Stimulated activated CD4-positive, alpha-beta T cell treated with anti-CD3 and anti-CD28 coated beads, Interleukin-2, amount 100 ng/mL, for 24 hours (primary cell): ENCODE results near the gene VSIG2.

ENCODE experiments used
- DNase-seq, 2 donors: peaks; one replicate each; pipeline ENCODE4 v3.0.0-alpha.2; 2020

The VSIG2 gene

GRCh38 chr11:124748100-124748418 is 4.0 kb downstream of the VSIG2 start:
- DNase-seq, result no peak

GRCh38 chr11:124747406-124748099 is 4.5 kb downstream of the VSIG2 start:
- no peak for DNase-seq

- DNase-seq, result peak; percentile 79 to 81
Measured at GRCh38 chr11:124746621-124747243, 5.3 kb downstream of the VSIG2 start.

DNA sequence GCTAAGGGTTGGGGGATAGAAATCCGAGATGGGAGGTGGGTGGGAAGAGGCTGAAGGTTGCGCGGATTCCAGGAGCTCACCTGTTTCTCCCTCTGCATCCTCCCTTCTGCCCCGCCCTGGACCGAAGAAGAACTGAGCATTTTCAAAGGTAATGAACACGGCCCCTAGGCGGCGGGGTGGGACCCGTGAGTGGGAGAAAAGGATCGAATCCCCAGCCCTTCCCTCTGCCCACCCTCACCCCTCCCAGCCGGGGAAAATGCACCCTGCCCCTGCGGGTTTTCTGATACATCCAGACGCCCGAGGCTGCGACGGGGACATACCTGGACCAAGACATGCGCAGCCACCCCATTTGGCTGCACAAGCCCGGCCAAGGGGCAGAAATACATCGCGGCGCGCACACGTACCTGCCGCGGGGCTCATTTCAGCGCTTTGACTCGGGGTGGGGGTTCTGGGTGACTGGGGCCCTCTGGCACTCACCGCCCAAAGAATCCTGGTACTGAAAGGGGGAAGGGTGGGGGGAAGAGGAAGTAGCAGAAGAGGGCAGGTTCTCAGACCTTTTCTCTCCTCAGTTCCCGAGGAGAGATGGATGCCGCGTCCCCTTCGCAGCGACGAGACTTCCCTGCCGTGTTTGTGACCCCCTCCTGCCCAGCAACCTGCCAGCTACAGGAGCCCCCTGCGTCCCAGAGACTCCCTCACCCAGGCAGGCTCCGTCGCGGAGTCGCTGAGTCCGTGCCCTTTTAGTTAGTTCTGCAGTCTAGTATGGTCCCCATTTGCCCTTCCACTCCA is 6.0 kb downstream of the VSIG2 start:
- DNase-seq, result peak; percentile 45 to 59

GRCh38 chr11:124745270-124745834 is 6.7 kb downstream of the VSIG2 start:
- DNase-seq, result no peak

DNA sequence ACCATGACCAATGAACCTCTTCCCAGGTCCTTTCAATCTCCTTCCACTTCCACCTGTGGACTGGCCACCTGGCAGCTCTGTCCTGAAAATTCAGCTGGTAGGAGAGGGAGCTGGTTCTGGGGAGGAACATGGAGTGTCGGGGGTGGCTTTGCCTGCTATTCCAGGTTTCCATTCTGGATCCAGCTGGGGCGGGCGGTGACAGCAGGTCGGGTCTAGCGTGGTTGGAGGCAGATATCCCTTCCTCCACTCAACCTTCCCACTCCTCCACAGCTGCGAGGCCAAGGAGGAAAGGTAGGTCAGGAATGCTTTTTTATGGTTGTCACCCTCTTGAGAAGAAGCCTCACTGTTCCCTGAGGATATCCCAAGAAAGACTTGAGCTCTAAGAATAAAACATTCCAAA is 9.0 kb downstream of the VSIG2 start:
- DNase-seq, result no peak

DNA sequence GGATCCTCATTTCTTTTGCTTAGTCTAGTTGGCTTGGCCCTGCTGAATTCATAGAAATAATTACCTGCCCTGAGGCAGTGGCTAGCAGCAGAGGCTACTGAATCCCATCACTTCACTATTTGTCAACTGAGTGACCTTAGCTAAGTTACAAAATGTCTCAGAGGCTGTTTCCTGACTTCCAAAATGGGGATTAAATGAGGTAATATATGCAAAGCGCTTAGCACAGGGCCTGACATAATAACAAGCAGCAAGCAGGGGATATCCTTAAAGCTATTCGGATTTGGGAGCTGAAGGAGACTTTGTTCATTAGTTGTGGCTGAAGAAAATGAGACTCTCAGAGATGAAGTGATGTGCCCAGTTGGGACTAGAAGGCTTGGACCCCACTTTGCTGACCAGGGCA is 9.5 kb downstream of the VSIG2 start:
- DNase-seq, result no peak

DNA sequence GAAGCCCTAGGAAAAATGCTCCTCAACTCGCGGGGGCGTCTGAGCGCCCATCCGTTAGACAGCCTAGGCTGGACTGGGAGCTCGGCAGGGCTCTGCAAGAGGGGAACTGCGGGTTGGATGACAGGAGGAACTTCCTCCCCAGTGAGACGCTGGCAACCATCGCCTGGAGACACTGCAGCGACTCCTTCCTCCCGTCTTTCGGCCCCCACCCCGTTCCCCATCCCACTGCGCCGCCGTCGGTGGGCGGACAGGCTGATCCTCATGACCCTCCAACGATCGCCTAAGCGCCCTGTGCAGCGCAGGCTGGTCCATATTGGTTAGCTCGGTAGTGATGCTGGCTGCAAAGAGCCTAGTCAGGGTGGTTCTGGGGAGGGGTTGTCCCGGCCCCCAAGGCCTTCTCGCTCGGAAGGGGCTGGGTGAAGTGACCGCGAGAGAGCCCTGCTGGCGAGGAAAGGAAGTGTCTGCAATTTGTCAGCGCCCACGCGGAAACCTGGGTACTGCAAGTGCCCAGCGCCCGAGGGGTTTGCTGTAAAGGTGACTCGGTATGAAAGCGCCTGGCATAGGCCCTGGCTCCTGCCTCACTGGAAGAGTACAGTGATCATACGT is 11.7 kb downstream of the VSIG2 start:
- peak; percentile 62 to 73 for DNase-seq

DNA sequence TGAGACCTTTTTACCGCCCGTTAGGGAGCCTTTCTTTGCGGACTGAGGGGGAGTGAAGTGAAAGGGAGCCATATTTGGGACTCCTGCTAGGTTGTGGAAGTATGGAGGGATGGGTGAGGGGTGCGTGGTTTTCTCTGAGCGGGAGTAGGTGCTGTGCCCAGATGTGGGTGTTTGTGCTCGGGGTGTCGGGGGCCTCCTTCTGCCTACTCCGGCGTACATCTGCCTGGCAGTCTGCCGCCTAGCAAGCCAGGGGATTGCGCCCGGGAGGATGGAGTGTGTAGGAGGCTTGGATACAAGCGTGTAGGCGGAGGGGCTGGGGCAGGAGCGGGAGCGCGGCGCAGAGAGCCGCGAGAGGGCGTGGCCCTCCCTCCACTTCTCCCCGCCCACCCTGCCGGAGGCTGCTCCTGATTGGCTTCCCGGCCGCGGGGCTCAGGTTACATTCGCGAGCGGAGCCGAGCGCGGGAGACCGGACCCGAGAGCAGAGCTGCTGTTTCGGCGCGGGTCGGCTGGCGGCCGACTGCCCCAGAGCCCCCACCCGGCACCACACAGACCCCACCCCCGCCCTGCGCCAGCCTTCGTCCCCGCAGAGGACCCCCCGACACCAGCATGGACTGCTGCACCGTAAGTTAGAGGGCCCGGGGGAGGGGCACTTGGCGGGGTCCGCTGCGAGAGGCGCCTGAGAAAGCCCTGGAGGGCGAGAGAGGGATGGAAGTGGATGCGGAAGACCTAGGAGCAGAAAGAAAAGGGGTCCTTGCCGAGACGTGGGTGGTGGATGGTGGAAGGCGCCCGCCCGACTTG is 12.4 kb downstream of the VSIG2 start, which contains the start of gene NRGN:
NRGN (plus strand) TSS at position 464 of the 798 bp plus-strand sequence; CDS start at position 607, 143 bp downstream.
- peak; percentile 83 to 89 for DNase-seq

- no peak for DNase-seq
Measured at GRCh38 chr11:124738713-124739478, 13.2 kb downstream of the VSIG2 start.

GRCh38 chr11:124737638-124738305 is 14.3 kb downstream of the VSIG2 start:
- no peak for DNase-seq

GRCh38 chr11:124736736-124737135 is 15.3 kb downstream of the VSIG2 start:
- no peak for DNase-seq

DNA sequence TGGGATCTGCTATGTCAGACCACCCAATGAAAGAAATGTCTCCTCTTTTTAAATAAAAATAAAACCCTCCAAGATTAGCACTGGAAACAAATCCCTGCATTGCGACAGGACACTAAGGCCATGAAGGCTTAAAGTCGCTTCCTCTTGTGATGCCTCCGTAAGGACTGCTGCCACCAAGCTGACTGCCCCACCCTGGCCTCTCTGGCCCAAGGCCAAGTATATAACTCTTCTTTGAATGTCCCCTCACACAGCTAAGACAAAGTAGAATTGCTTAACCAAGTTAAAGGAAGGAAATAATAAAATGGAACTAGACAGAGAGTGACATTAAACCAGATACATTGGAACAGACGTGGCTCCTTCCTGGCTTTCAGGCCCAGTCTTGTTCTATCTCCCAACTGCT is 19.8 kb downstream of the VSIG2 start:
- DNase-seq, result no peak

GRCh38 chr11:124729571-124729970 is 22.5 kb downstream of the VSIG2 start:
- DNase-seq, result no peak

DNA sequence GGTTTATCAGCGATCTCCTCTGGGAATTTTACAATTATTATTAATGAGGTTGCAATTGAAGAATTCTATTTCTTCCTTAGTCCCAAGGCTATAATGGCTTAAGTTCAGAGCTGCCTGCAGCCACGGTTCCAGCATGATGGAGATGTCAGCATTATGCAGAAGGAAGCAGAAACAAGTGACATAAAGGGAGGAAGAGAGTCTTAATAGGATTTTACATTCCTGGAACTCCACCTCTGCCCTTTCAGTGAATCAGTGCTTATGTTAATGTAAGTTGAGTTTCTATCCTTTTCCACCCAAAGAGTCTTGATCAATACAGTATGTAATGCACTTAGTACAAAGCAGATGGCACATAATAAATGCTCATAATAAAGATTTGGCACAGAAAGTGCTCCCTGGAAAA is 23.9 kb downstream of the VSIG2 start:
- no peak for DNase-seq

- no peak for DNase-seq
Measured at GRCh38 chr11:124727474-124727873, 24.6 kb downstream of the VSIG2 start.

DNA sequence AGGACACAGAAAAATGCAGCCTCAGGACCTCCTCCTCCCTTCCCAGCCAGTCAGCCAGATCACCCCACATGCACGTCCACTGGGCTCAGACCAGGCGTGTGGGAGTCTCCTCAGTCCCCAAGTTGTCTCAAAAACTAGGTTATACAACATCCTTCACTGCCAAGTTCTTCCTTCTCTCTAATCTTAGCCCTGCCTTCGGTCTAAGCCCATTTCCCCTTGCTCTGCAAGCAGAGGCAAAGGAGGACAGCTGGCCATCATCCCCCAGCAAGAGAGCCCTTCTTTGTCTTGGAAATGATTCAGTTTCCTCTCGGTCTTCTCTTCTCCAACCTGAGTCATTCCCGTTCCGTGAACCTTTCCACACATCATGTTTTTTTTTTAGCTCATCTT is 26.3 kb downstream of the VSIG2 start:
- no peak for DNase-seq

DNA sequence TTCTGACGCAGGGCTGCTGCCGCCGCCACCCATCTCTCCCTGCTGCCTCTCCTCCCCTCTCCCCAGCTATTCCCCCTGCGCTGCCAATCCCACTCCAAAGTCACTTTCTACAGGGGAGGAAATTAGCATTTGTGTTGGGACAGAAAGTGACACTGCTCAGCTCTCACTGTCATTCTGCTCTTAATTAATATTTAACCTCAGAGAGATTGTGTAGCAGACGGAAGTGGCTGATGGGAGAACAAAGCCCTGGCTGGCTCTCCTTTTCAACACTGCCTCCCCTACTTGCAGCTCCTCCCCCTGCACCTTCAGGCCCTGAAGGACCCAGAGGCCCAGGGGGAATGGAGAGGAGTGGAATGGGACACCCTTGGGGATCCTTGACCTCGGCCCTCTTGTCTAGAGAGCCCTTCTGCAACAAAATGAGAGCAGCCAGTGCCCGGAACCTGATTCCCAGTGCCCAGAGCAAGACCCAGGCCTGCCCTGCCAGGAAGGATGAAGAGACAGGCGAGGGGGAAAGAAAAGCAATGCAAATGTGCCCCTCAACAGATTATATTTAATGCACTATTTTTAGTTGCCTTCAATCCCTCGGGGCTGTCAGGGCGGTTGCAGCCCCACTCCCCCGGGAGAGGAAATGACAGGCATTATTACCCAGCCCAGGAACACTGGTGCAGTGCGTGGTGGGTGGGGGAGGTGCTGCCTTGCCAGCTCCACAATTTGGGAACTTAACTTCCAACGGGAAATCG is 26.9 kb downstream of the VSIG2 start:
- no peak for DNase-seq

GRCh38 chr11:124722176-124722575 is 29.9 kb downstream of the VSIG2 start:
- no peak for DNase-seq

DNA sequence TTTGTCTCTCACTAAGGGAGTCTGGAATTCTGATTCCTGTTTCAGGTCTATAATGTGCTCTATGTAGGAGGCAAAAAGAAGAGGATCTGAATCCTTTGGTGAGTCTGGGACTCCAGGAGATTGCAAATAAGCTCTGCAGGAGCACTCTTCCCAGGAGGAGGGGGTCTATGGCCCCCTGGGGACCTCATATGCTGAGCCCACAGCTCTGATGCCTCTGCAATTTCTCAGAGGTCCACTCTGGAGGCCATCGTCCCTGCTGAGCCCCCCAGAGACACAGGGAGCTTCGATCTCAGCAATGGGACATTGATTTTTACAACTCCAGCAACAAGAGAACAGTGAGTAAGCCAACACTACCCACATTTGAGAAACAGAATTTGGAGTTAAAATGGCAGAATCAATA is 32.5 kb downstream of the VSIG2 start:
- DNase-seq, result no peak
